Measurements from ENCODE around the gene NEUROG1.

NEUROG1 gene

DNA sequence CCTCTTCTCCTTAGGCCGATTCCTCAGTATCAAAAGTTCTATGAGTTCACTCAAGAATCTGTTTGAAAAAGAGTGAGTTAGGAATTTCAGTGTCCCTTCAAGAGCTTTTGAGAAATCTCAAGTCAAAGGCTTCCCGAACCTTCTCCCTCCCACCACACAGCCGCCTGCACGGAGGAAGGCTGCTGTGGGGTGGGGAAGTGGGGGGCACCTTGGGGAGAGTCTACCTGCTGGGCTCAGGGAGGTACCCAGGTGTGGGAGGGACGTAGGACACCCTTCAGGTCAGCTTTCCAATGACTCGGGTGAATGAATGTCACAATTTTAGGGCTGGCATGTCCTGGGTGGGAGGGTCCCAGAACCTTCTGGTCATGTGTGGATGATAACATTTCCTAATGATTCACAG is 25.5 kb upstream of the NEUROG1 start:
- DNase-seq, result no peak

DNA sequence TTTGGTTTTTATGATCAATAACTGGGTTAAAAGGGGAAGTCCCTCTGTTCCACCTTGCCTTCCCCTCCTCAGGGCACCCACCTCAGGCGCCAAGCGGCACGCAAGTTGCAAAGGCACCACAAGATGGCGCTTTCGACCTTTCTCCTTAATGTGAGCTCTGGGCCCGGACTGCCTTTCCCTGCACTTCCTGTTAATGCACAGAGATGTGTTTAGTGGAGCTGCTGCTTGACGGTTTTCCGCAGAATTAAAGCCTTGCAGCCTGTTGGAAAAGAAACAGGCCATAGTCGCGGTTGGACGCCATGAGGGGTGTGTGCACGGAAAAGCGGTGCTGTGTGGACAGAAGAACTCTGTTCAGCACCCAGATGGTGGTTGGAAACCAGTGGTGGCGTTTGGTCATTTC is 25.1 kb upstream of the NEUROG1 start:
- peak; percentile 52 for DNase-seq

DNA sequence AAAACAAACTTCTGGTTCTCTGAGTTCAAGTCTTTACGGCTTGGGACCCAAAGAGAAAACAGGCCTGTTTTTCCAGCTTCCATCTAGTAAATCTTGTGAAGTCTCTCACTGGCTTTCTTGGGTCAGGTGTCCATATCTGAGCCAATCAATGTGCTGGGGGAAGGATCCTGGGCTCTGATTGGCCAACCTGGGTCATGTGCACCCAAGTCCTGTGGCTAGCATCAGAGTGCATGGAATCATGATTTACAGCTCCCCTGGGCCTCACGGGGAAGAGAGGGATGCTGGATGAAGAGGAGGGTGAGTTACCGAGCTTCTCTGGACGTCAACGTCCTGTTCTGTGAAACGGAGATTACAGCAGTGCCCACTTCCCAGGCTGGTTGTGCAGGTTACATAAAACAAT is 23.6 kb upstream of the NEUROG1 start:
- no peak for DNase-seq

DNA sequence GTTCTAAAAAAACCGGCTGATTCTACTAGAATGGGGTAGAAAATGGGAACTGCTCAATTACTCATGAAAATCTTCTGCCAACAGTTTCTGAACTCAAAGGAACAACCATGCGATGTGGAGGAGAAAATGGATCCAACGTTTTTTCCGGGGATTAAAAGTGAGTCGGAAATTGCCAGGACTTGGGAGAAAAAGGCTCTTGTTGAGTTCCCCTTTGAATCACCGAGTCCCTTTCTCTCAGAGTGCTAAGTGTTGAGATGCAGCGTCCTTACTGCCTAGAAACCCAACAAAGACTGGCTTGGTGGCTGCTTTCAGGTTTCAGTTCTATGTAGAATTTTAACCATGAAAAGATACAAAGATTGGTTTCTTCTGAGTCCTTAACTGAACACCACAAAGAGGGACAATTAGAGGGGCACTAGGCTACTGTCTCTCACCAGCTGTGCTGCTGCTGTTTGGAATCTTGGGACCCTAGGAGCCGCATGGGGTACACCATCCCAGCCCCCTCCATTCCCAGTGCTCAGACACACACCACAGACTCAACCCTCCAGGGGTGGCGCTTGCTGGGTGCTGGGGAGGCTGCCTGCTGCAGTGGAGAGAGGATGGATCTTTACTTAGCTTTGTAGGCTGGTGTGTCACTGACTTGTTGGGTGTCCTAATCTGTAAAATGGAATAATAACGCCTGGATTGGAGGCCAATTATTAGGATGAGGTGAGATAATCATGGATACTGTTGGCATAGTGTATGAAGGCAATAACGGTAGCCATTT is 21.5 kb upstream of the NEUROG1 start:
- DNase-seq, result no peak

DNA sequence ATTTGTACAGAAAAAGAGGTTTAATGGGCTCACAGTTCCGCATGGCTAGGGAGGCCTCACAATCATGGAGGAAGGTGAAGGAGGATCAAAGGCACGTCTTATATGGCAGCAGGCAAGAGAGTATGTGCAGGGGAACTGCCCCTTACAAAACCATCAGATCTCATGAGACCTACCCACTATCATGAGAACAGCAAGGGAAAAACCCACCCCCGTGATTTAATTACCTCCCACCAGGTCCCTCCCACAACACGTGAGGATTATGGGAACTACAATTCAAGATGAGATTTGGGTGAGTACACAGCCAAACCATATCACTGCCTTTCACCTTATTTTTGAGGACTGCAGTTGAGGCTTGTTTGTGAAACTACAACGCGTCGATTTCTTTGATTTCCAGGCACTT is 20.9 kb upstream of the NEUROG1 start:
- no peak for DNase-seq

DNA sequence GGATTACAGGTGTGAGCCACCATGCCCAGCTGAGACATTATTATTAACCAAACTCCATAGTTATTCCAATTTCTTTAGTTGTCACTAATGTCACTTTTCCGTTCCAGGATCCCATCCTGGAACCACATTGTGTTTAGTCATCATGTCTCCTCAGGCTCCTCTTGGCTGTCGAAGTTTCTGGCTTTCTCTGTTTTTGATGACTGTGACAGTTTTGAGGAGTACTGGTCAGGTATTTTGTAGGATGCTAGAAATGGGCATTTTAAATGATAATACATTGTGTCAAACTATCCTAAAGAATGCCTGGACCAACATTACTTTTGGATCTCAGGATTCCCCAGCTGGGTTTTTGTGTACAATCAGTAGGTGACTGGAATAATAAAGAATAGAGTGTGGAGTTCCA is 19.8 kb upstream of the NEUROG1 start:
- DNase-seq, result no peak

DNA sequence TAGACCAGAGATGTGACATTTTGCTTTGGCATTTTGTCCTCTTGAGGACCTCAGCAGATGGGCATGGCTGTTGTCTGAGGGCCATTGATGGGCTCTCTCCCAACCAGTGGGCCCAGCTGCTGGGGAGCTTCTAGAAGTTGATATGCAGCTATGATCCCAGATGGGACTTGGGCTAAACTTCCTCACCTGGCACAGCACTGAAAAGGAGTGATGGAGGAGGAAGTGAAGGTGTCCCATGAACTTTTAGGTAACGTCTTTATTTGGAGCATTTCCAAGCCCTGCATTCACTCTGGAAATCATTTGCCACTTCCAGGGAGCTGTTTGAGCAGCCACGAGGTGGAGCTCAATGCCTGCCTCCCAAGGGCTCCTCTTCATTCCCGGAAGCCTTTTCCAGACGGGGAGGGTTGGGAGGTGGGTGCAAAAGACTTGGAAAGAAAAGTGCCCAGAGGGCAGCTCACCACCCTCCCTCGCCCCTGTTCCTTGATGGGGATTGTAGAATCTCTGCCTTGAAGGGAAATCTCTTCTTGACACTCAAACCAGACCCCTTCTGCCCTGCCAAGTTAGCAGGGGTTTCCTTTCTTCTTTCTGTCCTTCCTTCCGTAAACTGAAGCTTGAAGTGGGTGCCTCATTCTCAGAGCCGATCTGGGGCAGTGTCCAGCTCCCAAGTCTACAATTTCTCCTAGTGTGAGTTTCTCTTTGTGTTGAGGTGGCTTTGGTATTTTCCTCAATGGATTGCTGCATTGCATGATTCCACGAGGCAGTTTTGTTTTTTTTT is 18.1 kb upstream of the NEUROG1 start:
- no peak for DNase-seq

DNA sequence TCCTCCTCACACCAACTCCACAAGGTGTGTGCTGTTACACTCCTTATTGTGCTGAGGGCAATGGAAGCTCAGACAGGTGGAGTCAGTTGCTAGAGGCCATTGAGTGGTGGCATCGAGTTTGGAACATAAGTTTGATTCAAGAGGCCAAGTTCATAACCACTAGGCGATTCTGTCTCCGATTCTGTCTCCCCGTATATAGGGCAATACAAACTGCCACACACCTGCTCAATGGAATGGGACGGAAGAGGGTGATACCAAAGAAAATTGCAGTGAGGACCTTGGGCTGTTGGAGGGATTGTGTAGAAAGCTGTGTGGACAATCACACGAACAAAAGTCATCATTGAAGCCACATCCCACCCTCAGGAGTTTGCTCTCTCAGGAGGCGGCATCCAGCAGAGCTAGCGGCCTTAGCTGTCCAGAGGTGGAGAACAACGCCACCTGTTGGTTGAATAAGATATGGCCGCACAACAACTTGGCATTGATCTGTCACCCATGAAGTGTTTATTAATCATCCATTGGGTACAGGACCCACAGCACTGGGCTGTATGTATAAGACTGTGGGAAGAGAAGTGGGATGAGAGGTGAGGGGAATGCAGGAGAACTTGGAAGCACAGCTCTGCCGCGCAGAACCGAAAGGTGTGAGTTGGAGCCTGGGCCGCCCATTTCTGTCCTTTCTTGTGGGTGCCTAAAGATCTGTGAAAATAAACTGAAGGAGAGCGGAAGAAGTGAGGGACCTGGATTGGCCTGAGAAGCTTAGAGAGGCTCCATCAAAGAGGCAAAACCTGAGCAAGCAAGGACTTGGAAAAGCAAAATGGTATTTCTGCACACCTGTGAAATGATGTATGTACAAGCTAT is 16.1 kb upstream of the NEUROG1 start:
- DNase-seq, result peak; percentile 50

DNA sequence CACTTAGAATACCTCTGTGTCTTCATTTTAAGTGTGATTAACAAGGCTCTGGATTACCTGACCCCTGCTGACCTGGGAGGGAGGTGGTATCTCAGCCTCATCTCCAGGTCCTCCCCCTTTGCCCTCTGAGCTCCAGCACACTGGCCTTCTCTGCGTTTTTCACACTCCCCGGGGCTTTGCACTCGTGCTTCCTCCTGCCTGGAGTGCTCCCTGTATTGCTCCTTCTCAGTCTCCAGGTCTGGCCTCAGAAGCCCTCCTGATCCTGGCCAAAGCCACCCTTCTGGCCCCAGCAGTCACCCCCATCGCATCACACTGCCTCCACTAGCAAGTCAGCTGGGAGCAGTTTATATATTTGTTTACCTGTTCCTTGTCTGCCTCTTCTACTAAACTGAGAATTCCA is 13.6 kb upstream of the NEUROG1 start:
- no peak for DNase-seq

DNA sequence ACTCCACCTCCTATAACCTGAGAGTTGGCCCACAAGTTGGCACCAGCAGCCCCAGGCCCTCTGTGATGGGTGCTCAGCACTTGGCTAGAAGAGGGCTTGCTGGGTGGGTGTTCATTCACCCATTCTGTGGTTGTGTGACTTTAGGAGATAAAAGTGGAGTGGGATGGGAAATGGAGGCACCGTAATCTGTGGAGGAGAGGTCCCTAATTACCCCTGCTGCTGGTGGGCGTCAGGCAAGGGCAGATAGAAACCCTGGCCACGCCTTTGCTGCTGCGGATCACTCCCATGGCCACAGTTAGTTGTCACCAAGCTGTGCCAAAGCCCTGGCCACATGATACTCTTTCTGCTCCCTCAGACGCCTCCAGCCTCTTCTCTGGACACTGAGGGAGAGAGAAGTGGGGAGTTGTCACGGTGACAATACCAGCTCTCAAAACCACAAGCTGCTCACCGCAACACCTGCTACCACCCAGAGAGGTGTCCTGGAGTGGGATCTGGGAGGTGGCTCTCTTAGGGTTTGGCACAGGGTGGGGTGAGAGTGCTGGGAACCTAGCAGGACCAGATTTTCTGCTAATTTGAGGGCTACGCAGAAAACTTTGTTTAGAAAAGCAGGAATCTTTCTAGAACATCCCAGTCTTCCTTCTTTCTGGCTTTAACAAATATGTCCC is 12.0 kb upstream of the NEUROG1 start:
- DNase-seq, result no peak

DNA sequence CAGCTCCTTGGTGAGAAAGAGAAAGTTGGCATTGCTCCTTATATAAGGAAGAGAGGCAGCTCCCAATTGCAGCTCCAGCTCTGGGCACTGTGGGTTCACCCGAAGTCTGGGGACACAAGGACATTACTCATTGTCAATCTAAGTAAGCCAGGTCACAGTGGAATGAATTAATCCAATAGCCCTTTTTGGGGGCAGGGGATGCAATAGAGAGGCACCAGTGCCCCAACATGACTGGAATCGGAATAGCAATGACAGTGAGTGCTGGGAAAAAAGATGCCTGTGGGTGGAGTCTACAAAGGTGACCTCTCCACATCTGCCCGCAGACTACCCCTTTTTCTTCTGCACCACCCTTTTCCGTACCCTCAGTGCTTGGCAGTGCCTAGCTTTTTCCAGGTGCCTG is 11.1 kb upstream of the NEUROG1 start:
- DNase-seq, result no peak

DNA sequence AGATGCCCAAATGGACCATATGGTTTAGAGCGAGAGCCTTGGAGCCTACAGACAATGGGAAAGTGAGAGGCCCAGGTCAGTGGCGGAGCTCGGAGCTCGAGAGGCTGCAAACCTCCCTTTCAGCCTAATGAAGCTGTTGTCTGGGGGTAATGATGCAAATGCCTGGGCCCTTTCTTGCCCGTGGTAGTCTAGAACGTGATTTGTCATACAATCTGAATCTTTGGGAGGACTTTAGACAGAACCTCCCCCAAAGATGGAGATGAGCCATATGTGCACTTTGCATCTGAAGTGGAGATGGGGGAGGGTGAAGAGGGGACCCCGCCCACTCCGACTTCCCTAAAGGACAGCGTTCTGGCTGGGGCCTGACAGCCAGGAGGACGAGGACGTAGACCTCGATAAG is 10.3 kb upstream of the NEUROG1 start:
- DNase-seq, result no peak

DNA sequence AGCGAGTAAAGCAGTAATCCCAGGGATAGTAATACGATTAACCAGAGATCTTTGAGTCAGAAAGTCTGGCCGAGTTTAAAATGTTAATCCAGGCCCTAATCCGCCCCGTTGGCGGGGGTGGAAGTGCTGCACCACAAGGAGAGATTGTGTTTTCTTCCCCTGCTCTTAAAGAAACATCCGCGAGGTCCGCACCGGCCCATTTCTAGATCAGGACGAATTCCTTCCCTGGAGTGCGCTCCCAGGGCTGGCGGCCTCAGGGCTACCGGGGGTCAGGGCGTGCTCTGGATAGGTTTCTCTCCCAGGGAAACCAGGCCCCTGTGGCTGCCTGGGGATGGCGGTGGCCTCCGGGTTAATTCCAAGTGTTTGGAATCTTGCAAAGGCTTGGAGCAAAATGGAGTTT is 9.3 kb upstream of the NEUROG1 start:
- DNase-seq, result no peak

DNA sequence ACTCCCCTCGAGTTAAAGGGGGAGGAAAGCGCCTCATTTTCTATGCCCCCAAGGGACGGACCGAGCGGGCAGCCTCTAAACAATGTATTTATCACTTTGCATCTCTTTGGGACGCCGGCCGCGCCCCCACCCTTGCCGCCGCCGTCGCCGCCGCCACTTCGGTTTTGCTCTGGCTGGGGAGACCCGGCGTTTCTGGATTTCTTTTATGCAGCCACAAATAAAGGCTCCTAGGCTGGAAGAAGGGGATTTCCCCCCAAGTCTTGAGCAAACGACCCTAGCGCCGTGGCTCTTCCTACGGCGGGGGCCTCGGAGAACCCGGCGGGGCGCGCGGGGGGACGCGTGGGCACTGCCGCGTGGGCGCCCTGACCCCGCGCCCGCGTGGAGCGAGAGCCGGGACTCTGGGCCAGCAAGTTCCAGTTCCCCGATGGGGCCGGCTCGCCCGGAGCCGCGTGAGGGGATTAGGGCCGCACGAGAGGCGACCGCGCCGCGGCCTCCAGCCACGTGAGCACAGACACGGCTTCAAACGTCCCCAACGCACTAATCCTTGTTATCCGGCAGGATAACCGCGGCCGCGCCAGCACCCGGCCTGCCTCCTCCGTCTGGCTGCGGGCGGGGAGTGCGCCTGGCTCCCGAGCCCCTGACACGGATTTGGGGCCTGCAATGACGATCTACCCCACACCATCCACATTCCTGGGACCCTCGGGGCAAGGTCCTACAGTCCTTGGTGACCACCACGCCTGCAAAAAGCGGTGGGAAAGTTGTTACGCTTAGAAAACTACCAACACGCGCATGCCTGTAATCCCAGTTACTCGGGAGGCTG is 7.9 kb upstream of the NEUROG1 start:
- no peak for DNase-seq

DNA sequence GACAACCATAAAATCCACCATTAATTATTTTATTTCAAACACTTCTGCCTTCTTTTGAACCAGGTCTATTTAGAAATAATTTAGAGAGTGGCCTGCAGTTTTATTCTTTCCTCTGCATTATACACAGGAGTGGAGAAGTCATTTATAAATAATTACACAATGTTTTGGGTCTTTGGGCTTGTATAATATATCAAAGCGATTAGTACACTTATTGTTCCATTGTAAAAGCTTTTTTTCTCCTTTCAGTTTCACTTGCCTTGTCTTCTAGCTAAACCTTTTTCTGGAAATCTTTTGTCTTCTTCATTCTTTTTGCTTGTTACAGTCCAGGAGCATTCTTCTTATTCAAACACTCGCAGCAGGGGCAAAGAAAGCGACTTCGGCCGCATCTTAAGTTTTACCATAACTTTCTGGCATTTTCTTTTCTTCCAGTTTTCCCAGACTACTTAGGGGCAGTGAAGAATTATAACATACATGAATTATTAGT is 7.3 kb upstream of the NEUROG1 start:
- DNase-seq, result no peak

DNA sequence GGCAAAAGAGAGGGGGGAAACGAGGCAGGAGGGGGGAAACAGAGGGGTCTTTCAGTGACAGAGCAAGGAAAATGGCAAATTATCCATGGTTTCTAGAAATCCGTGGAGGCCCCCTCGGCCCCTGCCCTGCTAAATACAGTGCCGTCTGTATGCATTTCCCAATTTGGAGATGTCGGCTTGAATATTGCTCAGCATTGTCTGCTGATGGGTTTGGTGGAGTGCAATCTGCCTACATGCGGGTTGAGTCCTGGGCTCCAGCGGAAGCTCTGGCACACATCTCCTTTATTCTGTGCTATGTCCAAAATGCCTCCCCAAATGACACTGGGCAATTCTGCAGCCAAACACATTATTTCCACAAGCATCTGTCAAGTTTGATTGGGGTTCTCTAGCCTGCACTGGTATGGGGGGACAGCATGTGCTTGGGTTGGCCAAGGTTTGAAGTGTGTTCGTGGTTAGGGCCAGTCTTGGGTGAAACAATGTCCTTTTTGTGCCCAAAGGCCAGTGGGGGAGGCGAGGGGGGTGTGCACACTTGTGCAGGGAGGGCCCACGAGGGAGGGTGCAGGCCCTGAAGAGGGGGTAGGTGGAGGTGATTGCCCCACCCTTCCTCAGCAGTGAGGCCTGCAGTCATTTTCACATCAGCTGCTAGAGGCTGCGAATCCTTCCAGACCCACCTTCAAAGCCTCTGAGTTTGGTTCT is 6.2 kb upstream of the NEUROG1 start:
- no peak for DNase-seq

DNA sequence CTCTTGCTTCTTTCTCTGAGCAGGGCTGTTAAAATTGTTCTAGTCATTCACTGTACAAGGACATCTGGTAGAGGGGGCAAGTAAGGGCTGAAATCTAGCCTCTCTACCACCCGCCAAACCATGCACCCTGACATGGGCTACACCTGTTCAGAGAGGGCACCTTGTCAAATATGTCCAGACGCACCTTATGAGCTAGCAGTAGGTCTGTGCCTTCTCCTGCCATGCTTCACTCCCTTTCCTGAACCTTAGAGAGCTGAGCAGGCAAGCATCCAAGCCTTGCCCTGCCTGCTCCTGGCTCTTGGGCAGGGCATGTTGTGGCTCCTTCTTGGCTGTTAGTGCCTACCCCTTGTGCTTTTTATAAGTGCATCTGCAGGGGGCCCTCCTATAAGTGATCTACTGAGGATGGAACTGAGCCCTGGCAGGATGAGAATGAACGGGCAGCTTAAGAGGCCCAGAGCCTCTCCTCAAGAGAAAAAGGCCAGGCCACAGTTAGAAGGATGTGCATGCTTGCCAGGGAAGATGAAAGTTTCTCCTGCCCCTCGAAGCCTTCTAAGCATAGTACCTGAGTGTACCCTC is 3.8 kb upstream of the NEUROG1 start:
- no peak for DNase-seq

DNA sequence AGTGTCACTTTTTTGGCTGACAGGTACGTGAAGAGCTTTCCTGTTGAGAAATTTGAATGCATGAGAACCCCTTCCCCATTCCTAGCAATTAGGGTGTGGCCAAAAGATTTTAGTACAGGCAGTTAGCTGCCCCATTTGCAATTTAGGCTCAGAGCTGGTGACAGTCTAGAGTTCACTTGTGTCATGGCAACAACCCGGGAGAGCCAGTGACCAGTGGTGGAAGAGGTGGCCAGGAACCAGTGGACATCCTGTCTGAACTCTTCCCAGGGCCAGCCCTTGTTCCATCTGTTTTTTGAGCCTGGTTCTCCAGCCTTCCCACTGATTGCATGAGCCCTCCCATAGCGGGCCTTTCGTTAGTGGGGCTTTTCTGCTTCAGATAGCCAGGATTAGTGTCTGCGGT is 2.5 kb upstream of the NEUROG1 start:
- no peak for DNase-seq

DNA sequence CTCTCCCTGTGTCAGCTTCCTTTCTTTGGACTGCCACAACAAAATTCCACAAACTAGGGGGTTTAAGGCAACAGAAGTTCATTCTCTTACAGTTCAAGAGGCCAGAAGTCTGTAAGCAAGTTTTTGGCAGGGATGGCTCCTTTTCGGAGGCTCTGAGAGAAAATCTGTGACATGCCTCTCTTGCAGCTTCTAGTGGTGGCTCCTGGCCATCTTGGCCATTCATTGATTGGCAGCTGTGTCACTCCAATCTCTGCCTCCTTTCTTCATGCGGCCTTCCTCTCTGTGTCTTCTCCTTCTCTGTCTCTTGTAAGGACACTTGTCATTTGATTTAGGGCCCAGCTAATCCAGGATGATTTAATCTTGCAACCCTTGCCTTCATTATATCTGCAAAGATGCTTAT is 2.0 kb upstream of the NEUROG1 start:
- no peak for DNase-seq

DNA sequence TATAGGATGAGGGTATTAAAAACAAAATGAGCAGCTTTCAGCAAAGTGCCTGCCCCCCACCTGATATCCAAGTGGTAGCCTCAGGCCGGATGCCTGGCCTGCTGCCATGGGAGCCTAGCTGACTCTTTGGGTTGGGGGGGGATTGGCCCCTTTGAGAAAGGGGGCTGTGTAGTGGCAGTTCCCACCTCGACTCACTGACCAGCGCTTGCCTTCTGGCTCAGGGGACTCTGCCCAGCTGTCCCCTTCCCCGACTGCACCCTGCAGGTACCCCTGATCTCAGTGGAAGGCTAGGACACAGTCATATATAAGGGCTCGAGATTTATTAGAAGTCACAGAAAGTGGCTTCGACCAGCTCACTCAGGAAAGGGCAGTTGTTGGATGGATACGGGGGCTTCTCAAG is 1.5 kb upstream of the NEUROG1 start:
- no peak for DNase-seq

DNA sequence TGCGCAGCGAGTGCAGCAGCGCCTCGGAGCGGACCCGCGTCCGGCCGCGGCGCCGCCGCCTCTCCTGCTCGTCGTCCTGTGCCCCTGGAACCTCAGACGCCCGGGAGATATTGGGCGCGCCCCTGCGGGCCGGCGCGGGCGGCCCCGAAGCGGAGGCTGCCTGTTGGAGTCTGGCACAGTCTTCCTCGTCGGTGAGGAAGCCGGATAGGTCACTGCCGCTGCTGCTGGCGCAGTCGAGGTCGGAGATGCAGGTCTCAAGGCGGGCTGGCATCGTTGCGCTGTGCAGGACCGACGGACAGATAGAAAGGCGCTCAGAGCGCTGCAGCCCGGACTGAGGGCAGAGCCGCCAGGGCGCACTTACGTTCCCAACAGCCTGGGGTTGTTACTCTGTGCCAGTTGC is 344 bp downstream of the NEUROG1 start:
- DNase-seq, result no peak
